ENCODE data around the gene PPM1D.

The PPM1D gene

GRCh38 chr17:60618854-60619526, 19.0 kb downstream of the PPM1D start:
- TF ChIP-seq CTCF (IDR thresholded peaks at IDR 0.05) = no peak

GRCh38 chr17:60622961-60623360, 23.0 kb downstream of the PPM1D start:
- no peak for TF ChIP-seq CTCF (IDR thresholded peaks at IDR 0.05)

GRCh38 chr17:60623415-60623814, 23.4 kb downstream of the PPM1D start:
- no peak for TF ChIP-seq CTCF (IDR thresholded peaks at IDR 0.05)

- TF ChIP-seq CTCF (IDR thresholded peaks at IDR 0.05) = no peak
Observed at GRCh38 chr17:60627124-60627523, 27.1 kb downstream of the PPM1D start.

GRCh38 chr17:60628252-60628889, 28.4 kb downstream of the PPM1D start:
- TF ChIP-seq CTCF (IDR thresholded peaks at IDR 0.05) = no peak

- no peak for TF ChIP-seq CTCF (IDR thresholded peaks at IDR 0.05)
Observed at GRCh38 chr17:60629120-60629519, 29.1 kb downstream of the PPM1D start.

- TF ChIP-seq CTCF (IDR thresholded peaks at IDR 0.05) = no peak
Observed at GRCh38 chr17:60630352-60630751, 30.4 kb downstream of the PPM1D start.
